HL-60/S4 treated with retinoic acid at 250 ng/mL for 4 days and 3 days (cell line): ENCODE measurements around the gene CDC5L.
"Not testable (repeated sequence)": the region's sequence is repeated elsewhere in the genome, so short reads cannot be mapped to it uniquely, and the experiment has no call there.

Source experiments
- in situ Hi-C: fragments of 300-500 bp; cut with MboI; formaldehyde crosslinking; loops from 2 replicates; pipeline ENCODE4 v1.7.0; 2022; ENCODE audit warnings: low sequenced_read_pairs

The CDC5L gene

DNA sequence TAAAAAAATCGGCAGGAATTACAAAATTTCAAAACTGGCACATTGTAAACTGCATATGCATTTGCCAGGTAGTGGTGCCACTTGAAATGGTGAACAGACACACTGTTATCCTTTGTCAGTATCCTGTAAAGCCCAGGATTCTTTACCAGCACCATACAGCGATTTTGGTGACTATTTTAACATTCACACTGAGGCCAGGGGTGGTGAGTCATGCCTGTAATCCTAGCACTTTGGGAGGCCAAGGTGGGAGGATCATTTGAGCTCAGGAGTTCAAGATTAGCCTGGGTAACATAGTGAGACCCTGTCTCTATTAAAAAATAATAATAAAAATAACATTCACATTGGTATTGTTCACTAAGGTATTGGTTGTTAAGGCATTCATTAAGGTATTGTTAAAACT is 61.7 kb downstream of the CDC5L start:
- in situ Hi-C loops: not testable (repeated sequence)

GRCh38 chr6:44451803-44452695 is 64.5 kb downstream of the CDC5L start:
- in situ Hi-C loops: loop anchor here (25.0 kb wide), 1 partner anchor 1460 kb away; no protein-coding TSS in a partner anchor

- in situ Hi-C loops: loop anchor here (25.0 kb wide), 1 partner anchor 1460 kb away; no protein-coding TSS in a partner anchor
Measured at GRCh38 chr6:44452725-44453124, 65.2 kb downstream of the CDC5L start.

GRCh38 chr6:44453146-44453545 is 65.6 kb downstream of the CDC5L start:
- in situ Hi-C loops: loop anchor here (25.0 kb wide), 1 partner anchor 1459 kb away; no protein-coding TSS in a partner anchor

DNA sequence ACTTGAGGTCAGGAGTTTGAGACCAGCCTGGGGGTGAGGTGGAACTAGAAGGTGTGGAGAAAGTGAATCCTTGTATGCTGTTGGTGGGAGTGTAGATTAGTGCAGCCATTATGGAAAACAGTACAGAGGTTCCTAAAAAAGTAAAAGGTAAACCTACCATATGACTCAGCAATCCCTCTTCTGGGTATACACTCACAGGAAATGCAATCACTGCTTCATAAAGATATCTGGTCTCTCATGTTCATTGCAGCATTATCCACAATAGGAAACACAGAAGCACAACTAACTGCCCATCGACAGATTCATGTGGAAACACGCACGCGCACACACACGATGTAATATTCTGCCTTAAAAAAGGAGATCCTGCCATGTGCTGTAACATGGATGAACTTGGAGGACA is 66.7 kb downstream of the CDC5L start:
- in situ Hi-C loops: loop anchor here (25.0 kb wide), 1 partner anchor 1458 kb away; no protein-coding TSS in a partner anchor

DNA sequence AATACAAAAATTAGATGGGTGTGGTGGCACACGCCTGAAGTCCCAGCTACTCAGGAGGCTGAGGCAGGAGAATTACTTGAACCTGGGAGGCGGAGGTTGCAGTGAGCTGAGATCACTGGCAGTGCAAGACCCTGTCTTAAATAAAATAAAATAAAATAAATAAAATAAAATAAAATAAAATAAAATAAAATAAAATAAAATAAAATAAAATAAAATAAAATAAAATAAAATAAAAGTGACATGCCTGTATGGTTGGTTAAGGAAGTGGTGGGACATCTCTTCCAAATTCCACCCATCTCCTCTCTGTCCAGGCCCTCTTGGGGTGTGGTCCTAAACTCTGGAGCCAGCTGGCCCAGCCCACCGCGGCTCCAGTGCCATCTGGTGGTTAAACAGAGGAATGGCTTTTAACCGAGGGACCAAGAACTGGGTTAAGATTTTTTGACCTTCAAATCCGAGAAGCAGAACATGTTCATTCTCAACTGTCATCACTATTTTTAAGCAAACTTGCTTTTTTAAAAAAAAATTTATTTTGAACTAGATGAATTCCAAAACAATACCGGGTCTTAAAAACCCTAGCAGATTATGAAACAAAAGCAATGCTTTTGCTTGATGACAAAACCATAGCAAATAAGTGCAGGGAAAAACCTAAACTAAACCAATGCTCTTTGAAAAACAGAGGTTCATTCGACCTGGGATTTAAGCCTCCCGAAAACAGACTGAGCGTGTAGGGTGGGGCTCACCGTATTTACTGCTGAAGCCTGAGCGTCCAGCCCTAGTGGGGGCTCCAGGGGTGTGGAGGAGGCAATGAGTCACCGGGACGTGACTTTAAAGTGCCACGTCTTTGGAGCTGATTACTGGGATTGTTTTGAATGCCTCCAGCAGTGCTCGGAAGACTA is 68.8 kb downstream of the CDC5L start:
- in situ Hi-C loops: loop anchor here (25.0 kb wide), 1 partner anchor 1456 kb away; no protein-coding TSS in a partner anchor

GRCh38 chr6:44456966-44457292 is 69.4 kb downstream of the CDC5L start:
- in situ Hi-C loops: loop anchor here (25.0 kb wide), 1 partner anchor 1455 kb away; no protein-coding TSS in a partner anchor

DNA sequence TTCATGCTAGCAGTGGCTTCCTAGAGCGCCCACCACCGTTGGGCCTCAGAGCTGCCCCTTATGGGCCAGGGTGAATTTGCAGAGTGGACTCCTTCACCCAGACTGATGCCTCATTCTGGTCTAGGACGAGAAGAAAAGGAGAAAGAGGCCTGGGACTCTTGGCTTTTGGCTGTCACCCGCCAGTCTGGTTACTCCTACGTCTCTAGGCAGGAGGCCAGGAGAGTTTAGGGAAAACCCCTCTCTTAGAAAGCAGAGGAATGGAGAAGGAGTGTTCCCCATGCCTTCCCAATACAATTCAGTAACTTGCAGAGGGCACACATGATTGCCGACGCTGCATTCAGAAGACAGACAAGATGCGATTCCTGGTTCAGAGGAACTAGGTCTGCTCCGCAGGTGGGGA is 70.1 kb downstream of the CDC5L start:
- in situ Hi-C loops: loop anchor here (25.0 kb wide), 1 partner anchor 1455 kb away; no protein-coding TSS in a partner anchor

DNA sequence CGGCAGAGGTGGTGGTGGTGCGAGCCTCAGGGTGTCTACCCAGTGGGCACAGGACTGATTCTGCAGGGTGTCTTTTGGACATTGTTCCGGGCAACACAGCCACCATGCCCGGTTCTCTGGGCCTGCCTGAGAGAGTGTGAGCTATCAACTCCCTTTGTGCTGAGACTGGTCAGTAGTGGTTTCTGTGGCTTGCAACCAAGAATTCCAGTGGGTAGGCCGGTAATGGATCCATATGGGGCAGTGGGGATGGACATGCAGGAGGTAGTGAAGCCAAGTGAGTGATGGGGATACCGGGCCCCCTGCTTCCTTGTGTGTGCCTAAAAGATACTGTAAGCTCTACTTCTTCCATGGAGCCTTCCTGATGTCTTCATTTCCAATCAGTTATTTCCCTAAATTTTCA is 71.0 kb downstream of the CDC5L start:
- in situ Hi-C loops: loop anchor here (25.0 kb wide), 1 partner anchor 1454 kb away; no protein-coding TSS in a partner anchor

DNA sequence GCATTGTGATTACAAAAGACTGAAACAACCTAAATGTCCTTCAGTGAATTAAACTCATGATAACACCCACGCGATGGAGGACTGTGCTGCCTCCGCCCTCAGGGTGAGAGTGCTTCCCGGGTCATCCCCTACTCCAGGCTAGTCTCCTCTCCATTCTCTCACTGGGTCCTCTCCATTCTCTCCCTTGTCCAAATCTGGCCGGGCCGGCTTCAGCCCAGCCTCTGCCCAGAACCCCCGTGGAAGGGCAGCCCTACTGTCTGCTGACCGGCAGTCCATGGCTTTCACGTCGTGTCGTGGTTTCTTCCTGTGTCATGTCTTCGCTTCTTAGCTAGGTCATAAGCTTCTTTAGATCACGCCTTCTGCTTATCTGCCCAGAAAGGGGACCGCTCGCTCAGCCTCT is 74.8 kb downstream of the CDC5L start:
- in situ Hi-C loops: loop anchor here (25.0 kb wide), 1 partner anchor 1450 kb away; no protein-coding TSS in a partner anchor

GRCh38 chr6:44462797-44463727 is 75.6 kb downstream of the CDC5L start:
- in situ Hi-C loops: loop anchor here (25.0 kb wide), 1 partner anchor 1449 kb away; no protein-coding TSS in a partner anchor

DNA sequence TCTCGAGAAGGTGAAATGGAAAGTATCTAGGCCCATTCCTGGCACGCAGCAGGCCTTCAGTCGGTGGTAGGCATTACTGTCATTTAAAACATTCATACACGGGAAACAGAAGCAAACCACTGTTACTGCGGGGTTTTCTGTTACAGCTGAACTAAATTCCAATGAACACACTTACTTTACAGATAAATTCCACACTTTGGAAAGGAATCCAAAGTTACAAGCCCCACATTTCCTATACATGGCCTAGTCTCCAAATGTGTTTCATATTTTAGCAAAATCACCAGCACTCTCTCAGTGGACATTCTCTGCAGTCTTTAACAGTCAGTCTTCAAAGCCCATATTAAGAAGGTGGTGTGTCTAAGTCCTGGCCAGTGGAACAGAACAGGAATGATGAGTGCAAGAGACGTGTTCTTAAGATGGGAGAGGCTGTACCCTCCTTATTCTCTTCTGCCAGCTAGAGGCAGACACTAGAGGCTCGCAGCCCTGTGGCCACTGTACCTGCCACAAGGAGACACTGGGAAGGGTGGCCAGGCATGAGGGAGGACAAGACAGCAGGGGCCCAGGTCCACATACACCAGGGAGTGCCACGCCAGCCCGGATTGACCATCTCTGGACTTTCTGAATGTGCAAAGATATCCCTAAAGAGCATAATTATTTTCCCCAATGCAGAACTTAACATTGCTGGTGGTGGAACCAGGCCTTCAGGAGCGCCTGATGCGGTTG is 76.4 kb downstream of the CDC5L start:
- in situ Hi-C loops: loop anchor here (25.0 kb wide), 1 partner anchor 1448 kb away; no protein-coding TSS in a partner anchor

- in situ Hi-C loops: loop anchor here (25.0 kb wide), 1 partner anchor 1448 kb away; no protein-coding TSS in a partner anchor
Measured at GRCh38 chr6:44464527-44465310, 77.2 kb downstream of the CDC5L start.

DNA sequence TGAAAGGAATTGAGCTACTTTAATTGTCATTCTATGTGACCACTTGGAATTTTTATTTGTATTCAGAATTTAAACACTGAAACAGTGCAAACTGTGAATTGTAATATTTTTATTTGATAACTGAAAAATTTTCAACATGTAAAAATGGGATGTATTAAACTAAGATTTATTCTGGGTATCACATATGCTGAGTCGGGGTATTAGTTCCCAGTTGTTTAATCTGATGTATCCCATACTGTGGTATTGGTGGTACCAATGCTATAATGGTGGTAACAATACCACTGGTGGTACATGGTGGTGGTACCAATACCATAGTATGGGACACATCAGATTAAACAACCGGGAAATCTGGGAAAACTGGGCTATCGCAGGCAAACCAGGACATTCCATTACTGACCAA is 79.4 kb downstream of the CDC5L start:
- in situ Hi-C loops: loop anchor here (25.0 kb wide), 1 partner anchor 1445 kb away; no protein-coding TSS in a partner anchor

- in situ Hi-C loops: loop anchor here (25.0 kb wide), 1 partner anchor 1443 kb away; no protein-coding TSS in a partner anchor
Measured at GRCh38 chr6:44468835-44469234, 81.3 kb downstream of the CDC5L start.

- in situ Hi-C loops: loop anchor here (25.0 kb wide), 1 partner anchor 1442 kb away; no protein-coding TSS in a partner anchor
Measured at GRCh38 chr6:44470115-44470464, 82.6 kb downstream of the CDC5L start.

GRCh38 chr6:44470746-44471145 is 83.2 kb downstream of the CDC5L start:
- in situ Hi-C loops: loop anchor here (25.0 kb wide), 1 partner anchor 1442 kb away; no protein-coding TSS in a partner anchor
